HEK293T (cell line): Measurements from ENCODE around the gene CLCNKB.
"Not testable (repeated sequence)": the region's sequence is repeated elsewhere in the genome, so short reads cannot be mapped to it uniquely, and the experiment has no call there.

Experiments
- FOXM1 ChIP-seq: fragments of 450-650 bp; IDR thresholded peaks from 2 replicates; pipeline ENCODE4 v1.6.1; 2017; ENCODE audit warnings: mild to moderate bottlenecking, borderline replicate concordance
- HDGF ChIP-seq: fragments of 450-650 bp; IDR thresholded peaks from 2 replicates; pipeline ENCODE4 v1.6.1; 2017; ENCODE audit warnings: antibody characterized with exemption, borderline replicate concordance
- NFRKB ChIP-seq: fragments of 450-650 bp; IDR thresholded peaks from 2 replicates; pipeline ENCODE4 v1.6.1; 2016; ENCODE audit warnings: mild to moderate bottlenecking, moderate library complexity
- SP1 ChIP-seq: fragments of 450-650 bp; IDR thresholded peaks from 2 replicates; pipeline ENCODE4 v1.6.1; 2017
- SUZ12 ChIP-seq: fragments of 450-650 bp; IDR thresholded peaks from 2 replicates; pipeline ENCODE4 v1.6.1; 2016; ENCODE audit warnings: mild to moderate bottlenecking

GRCh38 chr1:16020878-16021277, 22.7 kb upstream of the CLCNKB start:
- not testable (repeated sequence) for TF ChIP-seq FOXM1, SP1, SUZ12, HDGF, NFRKB
